ENCODE data around the gene MXD4. TPM values are rescaled to one million over a fixed set of nuclear protein-coding genes. Genes with fewer than 3 reads are reported as not detected.

Gene MXD4, protein sequence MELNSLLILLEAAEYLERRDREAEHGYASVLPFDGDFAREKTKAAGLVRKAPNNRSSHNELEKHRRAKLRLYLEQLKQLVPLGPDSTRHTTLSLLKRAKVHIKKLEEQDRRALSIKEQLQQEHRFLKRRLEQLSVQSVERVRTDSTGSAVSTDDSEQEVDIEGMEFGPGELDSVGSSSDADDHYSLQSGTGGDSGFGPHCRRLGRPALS
- total RNA-seq: 43.5 and 44.9 TPM in 2 replicates

DNA sequence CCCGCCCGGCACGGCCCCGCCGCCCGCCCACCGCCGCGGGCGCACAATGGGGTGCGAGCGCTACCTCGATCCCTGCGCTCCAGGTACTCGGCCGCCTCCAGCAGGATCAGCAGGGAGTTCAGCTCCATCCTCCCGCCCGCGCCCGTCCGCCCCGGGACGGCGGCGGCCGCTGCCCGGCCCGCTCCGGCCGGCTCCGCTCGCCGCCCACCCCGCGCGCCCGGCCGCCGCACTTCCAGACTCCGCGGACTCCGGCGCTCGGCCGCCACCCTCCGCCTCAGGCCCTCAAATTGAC, at the start of gene MXD4:
Gene MXD4, minus strand, starts transcription at position 257 of the 292 bp plus-strand sequence. Its CDS starts 129 bp downstream, at position 128.
- DNase-seq (ENCODE audit: low read depth): no peak
- H3K4me3 ChIP-seq (ENCODE audit: low read depth, low read length): peak within 1 kb of the TSS; percentile 94
- TF ChIP-seq, protein P1, sequence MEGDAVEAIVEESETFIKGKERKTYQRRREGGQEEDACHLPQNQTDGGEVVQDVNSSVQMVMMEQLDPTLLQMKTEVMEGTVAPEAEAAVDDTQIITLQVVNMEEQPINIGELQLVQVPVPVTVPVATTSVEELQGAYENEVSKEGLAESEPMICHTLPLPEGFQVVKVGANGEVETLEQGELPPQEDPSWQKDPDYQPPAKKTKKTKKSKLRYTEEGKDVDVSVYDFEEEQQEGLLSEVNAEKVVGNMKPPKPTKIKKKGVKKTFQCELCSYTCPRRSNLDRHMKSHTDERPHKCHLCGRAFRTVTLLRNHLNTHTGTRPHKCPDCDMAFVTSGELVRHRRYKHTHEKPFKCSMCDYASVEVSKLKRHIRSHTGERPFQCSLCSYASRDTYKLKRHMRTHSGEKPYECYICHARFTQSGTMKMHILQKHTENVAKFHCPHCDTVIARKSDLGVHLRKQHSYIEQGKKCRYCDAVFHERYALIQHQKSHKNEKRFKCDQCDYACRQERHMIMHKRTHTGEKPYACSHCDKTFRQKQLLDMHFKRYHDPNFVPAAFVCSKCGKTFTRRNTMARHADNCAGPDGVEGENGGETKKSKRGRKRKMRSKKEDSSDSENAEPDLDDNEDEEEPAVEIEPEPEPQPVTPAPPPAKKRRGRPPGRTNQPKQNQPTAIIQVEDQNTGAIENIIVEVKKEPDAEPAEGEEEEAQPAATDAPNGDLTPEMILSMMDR (IDR thresholded peaks at IDR 0.05; ENCODE audit: insufficient read depth, low read depth, low read length): no peak

DNA sequence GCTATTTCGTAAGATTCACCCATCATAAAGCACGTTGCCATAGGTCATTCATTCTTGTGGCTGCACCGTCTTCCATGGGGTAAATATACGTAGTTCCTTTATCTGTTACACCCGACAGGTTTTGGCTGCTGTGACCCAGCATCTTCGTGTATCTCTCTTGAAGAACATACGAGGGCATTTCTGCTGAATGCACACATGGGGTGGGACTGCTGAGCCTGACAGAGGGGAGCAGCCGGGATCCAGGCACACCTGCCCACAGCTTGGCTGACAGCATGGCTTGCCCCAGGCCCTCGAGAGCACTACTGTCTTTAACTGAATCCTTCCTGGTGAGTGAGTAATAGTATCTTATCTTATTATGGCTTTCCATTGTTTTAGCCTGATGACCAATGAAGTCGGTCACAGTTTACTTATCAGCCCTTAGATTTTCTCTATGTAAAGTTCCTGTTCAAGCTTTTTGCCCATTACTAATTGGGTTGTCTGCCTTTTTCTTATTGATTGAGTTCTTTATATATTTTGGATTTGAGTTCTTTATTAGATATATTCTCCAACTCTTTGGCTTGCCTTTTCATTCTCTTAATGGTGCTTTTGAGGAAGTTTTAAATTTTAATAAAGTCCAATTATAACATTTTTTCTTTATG, 45.0 kb upstream of the MXD4 start:
- DNase-seq (ENCODE audit: low read depth): no peak
- no peak overlapping the region for H3K4me3 ChIP-seq (ENCODE audit: low read depth, low read length)
- TF ChIP-seq, protein P1 (IDR thresholded peaks at IDR 0.05; ENCODE audit: insufficient read depth, low read depth, low read length): no peak

GRCh38 chr4:2305766-2306501, 44.0 kb upstream of the MXD4 start:
- no peak overlapping the region for H3K4me3 ChIP-seq (ENCODE audit: low read depth, low read length)
- DNase-seq (ENCODE audit: low read depth): no peak
- TF ChIP-seq, protein P1 (IDR thresholded peaks at IDR 0.05; ENCODE audit: insufficient read depth, low read depth, low read length): no peak

DNA sequence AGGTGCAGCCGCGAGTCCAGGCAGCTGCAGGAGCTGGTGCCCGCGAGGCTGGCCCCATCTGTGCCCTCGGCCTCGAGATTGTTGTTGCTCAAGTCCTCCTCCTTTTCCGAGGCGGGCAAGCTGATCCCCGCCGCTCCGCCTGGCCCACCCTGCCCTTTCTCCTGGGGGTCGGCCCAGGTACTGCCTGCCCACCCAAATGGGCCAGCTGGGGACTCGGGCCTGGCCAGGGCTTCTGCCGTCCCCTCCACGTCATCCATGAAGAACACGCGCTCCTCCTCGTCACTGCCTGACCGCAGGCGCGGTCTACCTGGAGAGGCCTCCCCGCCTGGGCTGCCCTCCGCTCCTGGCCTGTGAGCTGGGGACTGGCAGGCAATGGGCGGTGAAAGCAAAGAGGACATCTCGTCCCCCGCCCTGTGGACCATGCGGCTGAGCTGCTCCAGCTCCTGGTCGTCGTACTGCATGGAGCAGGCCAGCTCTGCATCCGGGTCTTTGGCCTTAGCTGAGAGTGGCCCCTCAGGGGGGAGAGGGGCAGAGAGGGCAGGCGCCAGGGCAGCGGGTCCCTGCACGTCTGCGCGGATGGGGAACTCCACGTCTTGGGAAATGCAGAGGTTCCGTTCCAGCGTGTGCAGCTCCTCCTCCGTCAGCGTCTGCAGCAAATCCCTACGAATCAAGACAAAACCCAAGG, 43.1 kb upstream of the MXD4 start:
- TF ChIP-seq, protein P1 (IDR thresholded peaks at IDR 0.05; ENCODE audit: insufficient read depth, low read depth, low read length): no peak
- H3K4me3 ChIP-seq (ENCODE audit: low read depth, low read length): no peak overlapping the region
- no peak for DNase-seq (ENCODE audit: low read depth)

GRCh38 chr4:2304321-2304876, 42.5 kb upstream of the MXD4 start:
- TF ChIP-seq, protein P1 (IDR thresholded peaks at IDR 0.05; ENCODE audit: insufficient read depth, low read depth, low read length): no peak
- no peak for DNase-seq (ENCODE audit: low read depth)
- no peak overlapping the region for H3K4me3 ChIP-seq (ENCODE audit: low read depth, low read length)

DNA sequence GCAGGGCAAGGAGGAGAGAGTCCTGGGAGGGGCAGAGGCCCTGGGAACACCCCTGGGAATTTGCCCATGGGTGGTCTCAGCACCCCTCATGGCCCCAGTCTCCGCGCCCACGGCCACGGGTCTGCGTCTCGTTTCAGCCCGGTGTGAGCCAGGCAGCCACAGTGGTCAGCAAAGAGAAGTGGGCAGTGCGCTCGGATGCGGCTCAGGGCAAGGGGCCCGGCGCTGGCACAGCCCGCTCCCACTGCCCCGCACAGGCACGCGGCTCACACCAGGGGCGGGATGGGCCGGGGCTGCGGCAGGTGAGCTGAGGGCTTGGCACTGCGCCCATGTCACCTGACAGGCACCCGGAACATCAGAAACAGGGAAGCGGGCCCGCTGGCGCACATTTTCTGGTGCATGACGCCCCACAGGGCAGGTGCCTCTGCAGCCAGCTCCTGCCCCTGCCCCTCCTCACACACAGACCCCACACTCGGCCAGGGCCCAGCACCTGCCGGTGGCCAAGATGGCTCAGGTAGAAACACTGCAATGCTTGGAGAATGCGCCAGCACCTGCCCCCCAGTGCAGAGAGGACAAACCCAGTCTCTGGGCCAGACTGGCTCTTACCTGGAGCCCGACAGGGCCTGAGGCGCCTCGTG, 41.9 kb upstream of the MXD4 start:
- H3K4me3 ChIP-seq (ENCODE audit: low read depth, low read length): no peak overlapping the region
- TF ChIP-seq, protein P1 (IDR thresholded peaks at IDR 0.05; ENCODE audit: insufficient read depth, low read depth, low read length): no peak
- no peak for DNase-seq (ENCODE audit: low read depth)

All from fibroblast of villous mesenchyme (primary cell).